H1 (cell line): Measurements from ENCODE around the gene CHST8. TPM values are rescaled to one million over a fixed set of nuclear protein-coding genes. Genes with fewer than 3 reads are reported as not detected.

Experiments used
- ASH2L ChIP-seq: fragments of 200-600, 300-600 bp; sonication (generic); IDR thresholded peaks from one replicate; pipeline ENCODE4 v1.7.1; 2017; ENCODE audit warnings: low read length
- CHD7 ChIP-seq: fragments of 300-600 bp; sonication (generic); IDR thresholded peaks from 2 replicates; pipeline ENCODE4 v1.7.1; 2012; ENCODE audit warnings: low read length, moderate library complexity, mild to moderate bottlenecking, inconsistent platforms; ENCODE audit not compliant: insufficient replicate concordance
- FOSL1 ChIP-seq: IDR thresholded peaks from 2 replicates; pipeline ENCODE4 v1.6.1; 2011; ENCODE audit warnings: mild to moderate bottlenecking, low read depth, low read length, moderate library complexity; ENCODE audit not compliant: insufficient read depth
- JUN ChIP-seq: IDR thresholded peaks from 2 replicates; pipeline ENCODE4 v1.6.1; 2011; ENCODE audit warnings: low read depth, mild to moderate bottlenecking, improper control_type of control experiment, low read length
- RXRA ChIP-seq: IDR thresholded peaks from 2 replicates; pipeline ENCODE4 v1.6.1; 2011; ENCODE audit warnings: low read depth, mild to moderate bottlenecking, low read length, moderate library complexity; ENCODE audit not compliant: insufficient read depth
- TEAD4 ChIP-seq: IDR thresholded peaks from 2 replicates; pipeline ENCODE4 v1.6.1; 2012; ENCODE audit warnings: low read depth, low read length, inconsistent platforms, mixed read lengths
- polyA plus RNA-seq, 7 experiments: library from polyadenylated mRNA; depleted of rRNA in 3 of 7; stranded (reverse) in 5 of 7; unstranded in 2 of 7; fragments of >200 nt in 5 of 7; fragments of 200-250 nt in 2 of 7; gene quantifications; 1 replicate in 5 of 7; 2 replicates in 1 of 7; 4 replicates in 1 of 7; pipeline versions ENCODE4 v1.2.1 to v1.2.3, GENCODE V29; 2011 to 2013; ENCODE audit warnings: missing spikeins in 2 of 7, mixed read lengths in 2 of 7
- total RNA-seq: library from RNA; stranded (reverse); fragmentation: NEBNext Ultra II Directional; extraction: Animal tissue kit (Norgen Biotek cat#: 25700); gene quantifications from 2 replicates; pipeline ENCODE4 v1.2.1, GENCODE V29; 2021

The CHST8 gene
- total and polyA plus RNA-seq, 2 of the 8 experiments (the other 6 are each of a cell fraction or from before 2014, with no cell fraction given), result 10.8 to 28.2 TPM

GRCh38 chr19:33724021-33724720 lies 102.4 kb downstream of the CHST8 start (continued):
- TF ChIP-seq CHD7 (no peak), TEAD4 (no peak), FOSL1 (no peak), JUN (no peak), RXRA (no peak), ASH2L (no peak)
